HL-60 (cell line): Measurements from ENCODE around the gene SLC16A9.

Experiments used
- DNase-seq, 2 experiments: peaks; one replicate each; pipeline ENCODE4 v3.0.0-alpha.2; 2010 to 2020; ENCODE audit warnings: low read depth in 1 of 2, low spot score in 1 of 2
- H3K27ac ChIP-seq: fragments of 250-450 bp; sonication (Bioruptor Pico); replicated peaks from 2 replicates; pipeline ENCODE4 v1.5.1; 2020; ENCODE audit warnings: mild to moderate bottlenecking, moderate library complexity
- H3K27me3 ChIP-seq: fragments of 250-450 bp; sonication (Bioruptor Pico); 2 replicates; pipeline ENCODE4 v1.5.1; 2021; ENCODE audit warnings: mild to moderate bottlenecking, moderate library complexity; ENCODE audit not compliant: insufficient read depth, poor library complexity, severe bottlenecking
- H3K4me3 ChIP-seq: replicated peaks from 2 replicates; pipeline ENCODE4 v1.5.1; 2011; ENCODE audit warnings: mild to moderate bottlenecking, control low read depth, low read length; ENCODE audit not compliant: insufficient read depth
- CTCF ChIP-seq: IDR thresholded peaks from one replicate; pipeline ENCODE4 v1.5.1; 2011; ENCODE audit warnings: low read length, control low read depth, inconsistent platforms; ENCODE audit not compliant: insufficient read depth
- GABPA ChIP-seq: IDR thresholded peaks from 2 replicates; pipeline ENCODE4 v1.6.1; 2012; ENCODE audit warnings: low read depth
- POLR2AphosphoS5 ChIP-seq: IDR thresholded peaks from 2 replicates; pipeline ENCODE4 v1.6.1; 2012; ENCODE audit warnings: low read depth
- REST ChIP-seq: IDR thresholded peaks from 2 replicates; pipeline ENCODE4 v1.6.1; 2012; ENCODE audit warnings: low read depth; ENCODE audit not compliant: insufficient replicate concordance
- SPI1 ChIP-seq: IDR thresholded peaks from 2 replicates; pipeline ENCODE4 v1.6.1; 2012; ENCODE audit warnings: low read depth, mild to moderate bottlenecking, borderline replicate concordance

SLC16A9 gene

GRCh38 chr10:59692113-59692512 lies 17.5 kb downstream of the SLC16A9 start:
- DNase-seq = no peak
- Histone ChIP-seq H3K27ac (no peak overlapping the region), H3K27me3 (no peaks in the 10 kb centered on the region), H3K4me3 (no peak overlapping the region)
- TF ChIP-seq SPI1 = no peak
- no peak for TF ChIP-seq CTCF
- TF ChIP-seq GABPA = no peak
- TF ChIP-seq REST = no peak
- no peak for TF ChIP-seq POLR2AphosphoS5

GRCh38 chr10:59688921-59689351 lies 20.7 kb downstream of the SLC16A9 start:
- no peak for TF ChIP-seq CTCF
- TF ChIP-seq GABPA = no peak
- no peak for TF ChIP-seq POLR2AphosphoS5
- no peak for TF ChIP-seq REST
- TF ChIP-seq SPI1 = peak; percentile 70; the same call in 1 of the 2 replicates
- no peak overlapping the region for H3K27ac ChIP-seq
- no peak overlapping the region for H3K4me3 ChIP-seq
- no peaks in the 10 kb centered on the region for H3K27me3 ChIP-seq
- peak in 1 of 2 experiments; percentile 59 for DNase-seq

GRCh38 chr10:59687657-59688056 lies 22.0 kb downstream of the SLC16A9 start:
- DNase-seq = no peak
- Histone ChIP-seq H3K4me3 (no peak overlapping the region), H3K27ac (no peak overlapping the region), H3K27me3 (no peaks in the 10 kb centered on the region)
- TF ChIP-seq REST = no peak
- no peak for TF ChIP-seq POLR2AphosphoS5
- TF ChIP-seq SPI1 = no peak
- TF ChIP-seq CTCF = no peak
- TF ChIP-seq GABPA = no peak
